Activated B cell treated with CpG ODN at 0.5 μM for 24 hours (primary cell): Measurements from ENCODE around the gene ATP8B4. TPM values are rescaled to one million over a fixed set of nuclear protein-coding genes. Genes with fewer than 3 reads are reported as not detected.

Experiments used
- ATAC-seq: fragments of 200-7000 bp; cut with Tn5 transposase; one replicate; pipeline ENCODE4 v1.10.0; 2021; ENCODE audit warnings: low read depth, mild to moderate bottlenecking, moderate library complexity
- CTCF ChIA-PET: fragments of 350-600 bp; sonication (Branson Sonifier 250); formaldehyde crosslinking; loops from one replicate; lab custom pipeline; 2021; ENCODE audit warnings: antibody characterized with exemption; lab: Charles Lee
- POLR2A ChIA-PET: fragments of 350-600 bp; sonication (Branson Sonifier 250); formaldehyde crosslinking; loops from one replicate; lab custom pipeline; 2021; ENCODE audit warnings: antibody characterized with exemption; lab: Charles Lee
- DNase-seq: peaks from one replicate; pipeline ENCODE4 v3.0.0; 2022
- H3K27ac Mint-ChIP-seq: one replicate; pipeline ENCODE4 v1.8.0; 2020; ENCODE audit warnings: mixed read lengths
- H3K27me3 Mint-ChIP-seq: one replicate; pipeline ENCODE4 v1.8.0; 2021; ENCODE audit warnings: mixed read lengths
- H3K36me3 Mint-ChIP-seq: one replicate; pipeline ENCODE4 v1.8.0; 2021; ENCODE audit warnings: low read depth, mixed read lengths
- H3K4me1 Mint-ChIP-seq: one replicate; pipeline ENCODE4 v1.8.0; 2021; ENCODE audit warnings: mixed read lengths
- H3K4me3 Mint-ChIP-seq: one replicate; pipeline ENCODE4 v1.8.0; 2020; ENCODE audit warnings: mild to moderate bottlenecking, mixed read lengths
- H3K9me3 Mint-ChIP-seq: one replicate; pipeline ENCODE4 v1.8.0; 2020; ENCODE audit warnings: mixed read lengths
- CTCF ChIP-seq: fragments of 200-600 bp; IDR thresholded peaks from one replicate; pipeline ENCODE4 v1.8.0; 2022; ENCODE audit warnings: antibody characterized with exemption, mild to moderate bottlenecking
- intact Hi-C: fragments of 100-400 bp; cut with micrococcal nuclease; formaldehyde crosslinking; loops from one replicate; pipeline ENCODE4 v1.15.1; 2024
- total RNA-seq: library from RNA; stranded (reverse); gene quantifications from 2 replicates; pipeline ENCODE4 v1.2.3, GENCODE V29; 2022

Gene ATP8B4
- total RNA-seq, 1 donor from 2014 or later, result 0.86 TPM

- CTCF ChIA-PET, result no interaction called here
These were observed 288.6 kb downstream of the ATP8B4 start for GRCh38 chr15:49830391-49830790.

GRCh38 chr15:49827311-49827710 is 291.7 kb downstream of the ATP8B4 start:
- DNase-seq (no peak), ATAC-seq (no peak)
- H3K9me3 Mint-ChIP-seq, result no peaks in the 10 kb centered on the region
- H3K4me3 Mint-ChIP-seq, result no peak overlapping the region
- H3K27me3 Mint-ChIP-seq, result no peaks in the 10 kb centered on the region
- H3K27ac Mint-ChIP-seq, result no peak overlapping the region
- CTCF ChIA-PET, result no interaction called here
- POLR2A ChIA-PET, result no interaction called here
- TF ChIP-seq CTCF, result no peak
- H3K4me1 Mint-ChIP-seq, result no peaks in the 10 kb centered on the region
- intact Hi-C loops, result no loop called here
- H3K36me3 Mint-ChIP-seq, result no peaks in the 10 kb centered on the region

More at GRCh38 chr15:49830391-49830790, 288.6 kb downstream of the ATP8B4 start:
- no peaks in the 10 kb centered on the region for H3K9me3 Mint-ChIP-seq
- H3K4me3 Mint-ChIP-seq, result no peak overlapping the region
- intact Hi-C loops, result no loop called here
- POLR2A ChIA-PET, result no interaction called here
- no peak overlapping the region for H3K27ac Mint-ChIP-seq
- TF ChIP-seq CTCF, result no peak
- no peaks in the 10 kb centered on the region for H3K27me3 Mint-ChIP-seq
- no peaks in the 10 kb centered on the region for H3K36me3 Mint-ChIP-seq
- no peak for DNase-seq
- ATAC-seq, result no peak
- no peaks in the 10 kb centered on the region for H3K4me1 Mint-ChIP-seq

- ChIA-PET POLR2A (no interaction called here), CTCF (no interaction called here)
- ATAC-seq (no peak), DNase-seq (no peak)
- Mint-ChIP-seq H3K4me1 (no peaks in the 10 kb centered on the region), H3K36me3 (no peaks in the 10 kb centered on the region), H3K4me3 (no peak overlapping the region), H3K9me3 (no peaks in the 10 kb centered on the region), H3K27me3 (no peaks in the 10 kb centered on the region), H3K27ac (no peak overlapping the region)
- TF ChIP-seq CTCF, result no peak
- intact Hi-C loops, result no loop called here
These were observed 292.3 kb downstream of the ATP8B4 start for GRCh38 chr15:49826640-49827234.

GRCh38 chr15:49824775-49825099 is 294.3 kb downstream of the ATP8B4 start:
- Mint-ChIP-seq H3K9me3 (no peaks in the 10 kb centered on the region), H3K4me1 (no peaks in the 10 kb centered on the region), H3K4me3 (no peak overlapping the region), H3K27ac (no peak overlapping the region), H3K36me3 (no peaks in the 10 kb centered on the region), H3K27me3 (no peaks in the 10 kb centered on the region)
- ChIA-PET POLR2A (no interaction called here), CTCF (no interaction called here)
- ATAC-seq, result no peak
- TF ChIP-seq CTCF, result no peak
- DNase-seq, result no peak
- intact Hi-C loops, result no loop called here

GRCh38 chr15:49823987-49824774 is 294.9 kb downstream of the ATP8B4 start:
- TF ChIP-seq CTCF, result no peak
- POLR2A ChIA-PET, result no interaction called here
- intact Hi-C loops, result no loop called here
- CTCF ChIA-PET, result no interaction called here
- H3K4me1 Mint-ChIP-seq, result no peaks in the 10 kb centered on the region
- no peak overlapping the region for H3K4me3 Mint-ChIP-seq
- no peak overlapping the region for H3K27ac Mint-ChIP-seq
- ATAC-seq (no peak), DNase-seq (no peak)
- H3K27me3 Mint-ChIP-seq, result no peaks in the 10 kb centered on the region
- H3K36me3 Mint-ChIP-seq, result no peaks in the 10 kb centered on the region
- no peaks in the 10 kb centered on the region for H3K9me3 Mint-ChIP-seq
